K562 (cell line): ENCODE data around the gene ZC3H12C. TPM values are rescaled to one million over a fixed set of nuclear protein-coding genes. Genes with fewer than 3 reads are reported as not detected.

ENCODE experiments used
- ATAC-seq: fragments of 200-7000 bp; cut with Tn5 transposase; 3 replicates; pipeline ENCODE4 v1.9.1; 2020; ENCODE audit warnings: moderate library complexity
- BruUV-seq: library from RNA; stranded (reverse); fragments of 400-500 nt; replicated peaks from 2 replicates; lab custom pipeline; 2021; lab: Mats Ljungman, UMichigan
- CTCF ChIA-PET: fragments of 300-600 bp; formaldehyde crosslinking; extraction: SDS; loops from one replicate; lab custom pipeline; 2021; ENCODE audit warnings: low intra/inter-chr PET ratio; lab: Yijun Ruan, JAX
- POLR2A ChIA-PET: fragments of 300-600, 350-650 bp; sonication (Branson Sonifier 250); formaldehyde crosslinking; extraction: SDS; loops from one replicate; lab custom pipeline; 2021; ENCODE audit warnings: antibody characterized with exemption, inconsistent platforms; lab: Yijun Ruan, JAX
- DNase-seq, 4 experiments: peaks; one replicate each; pipeline versions ENCODE4 v3.0.0 to v3.0.0-alpha.2; 2011 to 2018; ENCODE audit warnings: low spot score in 3 of 4, mixed read lengths in 3 of 4; ENCODE audit errors: extremely low read depth in 1 of 4
- FAIRE-seq: peaks from 2 replicates; lab custom pipeline; 2011; peaks lifted over from hg19 to GRCh38; lab: Jason Lieb, UNC
- H2AFZ ChIP-seq: 2 replicates; pipeline ENCODE4 v1.6.0; 2011; ENCODE audit warnings: low read depth, low read length, control low read depth, inconsistent platforms
- H3K27ac ChIP-seq: fragments of 200-600 bp; 3 replicates; pipeline ENCODE4 v1.8.0; 2011; ENCODE audit warnings: low read depth, mild to moderate bottlenecking, control low read depth, inconsistent platforms, low read length, moderate library complexity, mixed read lengths; ENCODE audit errors: extremely low read depth
- H3K27me3 ChIP-seq, 2 experiments: fragments of 300-600 bp in 1 of 2; 2 replicates in 1 of 2; 3 replicates in 1 of 2; pipeline versions ENCODE4 v1.6.0 to v1.8.0; 2011; ENCODE audit warnings: inconsistent platforms in 2 of 2, low read length in 2 of 2, mild to moderate bottlenecking in 1 of 2, mixed read lengths in 1 of 2, moderate library complexity in 1 of 2; ENCODE audit not compliant: control insufficient read depth in 2 of 2, insufficient read depth in 2 of 2
- H3K36me3 ChIP-seq: fragments of 300-600 bp; 3 replicates; pipeline ENCODE4 v1.8.0; 2011; ENCODE audit warnings: mild to moderate bottlenecking, low read length, inconsistent platforms; ENCODE audit not compliant: control insufficient read depth, insufficient read depth
- H3K4me1 ChIP-seq, 2 experiments: fragments of 200-600 bp in 1 of 2; replicated peaks in 1 of 2; 2 replicates in 1 of 2; 3 replicates in 1 of 2; pipeline versions ENCODE4 v1.5.1 to v1.8.0; 2011; ENCODE audit warnings: inconsistent platforms in 2 of 2, low read length in 2 of 2, mild to moderate bottlenecking in 1 of 2, mixed read lengths in 1 of 2, moderate library complexity in 1 of 2; ENCODE audit not compliant: control insufficient read depth in 2 of 2, insufficient read depth in 2 of 2
- H3K4me2 ChIP-seq: 2 replicates; pipeline ENCODE4 v1.6.1; 2011; ENCODE audit warnings: low read length, control low read depth, inconsistent platforms, mixed read lengths; ENCODE audit not compliant: insufficient read depth
- H3K4me3 ChIP-seq: fragments of 200-600 bp; sonication (generic), shearing (Covaris generic); 2 replicates; pipeline ENCODE4 v1.5.1; 2016; ENCODE audit warnings: control low read depth, inconsistent platforms
- H3K79me2 ChIP-seq: fragments of 200-600 bp; 3 replicates; pipeline ENCODE4 v1.8.0; 2011; ENCODE audit warnings: low read length, inconsistent platforms; ENCODE audit not compliant: control insufficient read depth, insufficient read depth
- H3K9ac ChIP-seq, 2 experiments: 2 replicates each; pipeline versions ENCODE4 v1.6.0 to v1.6.1; 2011; ENCODE audit warnings: low read depth in 2 of 2, low read length in 2 of 2, control low read depth in 1 of 2, inconsistent platforms in 1 of 2, mild to moderate bottlenecking in 1 of 2, mixed read lengths in 1 of 2; ENCODE audit not compliant: insufficient read depth in 1 of 2
- H3K9me1 ChIP-seq: one replicate; pipeline ENCODE4 v1.6.0; 2011; ENCODE audit warnings: inconsistent platforms, mild to moderate bottlenecking, low read length, moderate library complexity; ENCODE audit not compliant: control insufficient read depth, insufficient read depth
- H3K9me3 ChIP-seq: replicated peaks from 2 replicates; pipeline ENCODE4 v1.5.1; 2011; ENCODE audit warnings: low read depth, low read length, inconsistent platforms; ENCODE audit not compliant: control insufficient read depth, insufficient read depth
- H4K20me1 ChIP-seq: replicated peaks from 2 replicates; pipeline ENCODE4 v1.6.1; 2011; ENCODE audit warnings: low read length, inconsistent platforms, mixed read lengths; ENCODE audit not compliant: control insufficient read depth, insufficient read depth
- CAMTA2 ChIP-seq: fragments of 250-450 bp; sonication (Bioruptor Pico); conservative IDR thresholded peaks from 2 replicates; pipeline ENCODE4 v1.5.1; 2022
- CBX5 ChIP-seq: IDR thresholded peaks from 2 replicates; pipeline ENCODE4 v1.6.1; 2014; ENCODE audit warnings: low read depth, borderline replicate concordance
- CTBP1 ChIP-seq: fragments of 450-650 bp; IDR thresholded peaks from 2 replicates; pipeline ENCODE4 v1.6.1; 2016; ENCODE audit warnings: borderline replicate concordance
- FOXP1 ChIP-seq: sonication (generic); formaldehyde crosslinking; IDR thresholded peaks from 2 replicates; pipeline ENCODE4 v1.8.0; 2022; ENCODE audit warnings: mild to moderate bottlenecking, missing genetic modification reagents
- HMGXB4 ChIP-seq: sonication (generic); formaldehyde crosslinking; IDR thresholded peaks from 2 replicates; pipeline ENCODE4 v1.8.1; 2023; ENCODE audit warnings: mild to moderate bottlenecking, missing genetic modification reagents
- HNRNPK ChIP-seq: fragments of 200-400 bp; formaldehyde crosslinking; IDR thresholded peaks from one replicate; pipeline ENCODE4 v1.6.1; 2018; ENCODE audit warnings: mild to moderate bottlenecking, low read depth, low read length; ENCODE audit not compliant: poor library complexity, severe bottlenecking
- KLF13 ChIP-seq: fragments of 450-650 bp; IDR thresholded peaks from 2 replicates; pipeline ENCODE4 v1.6.1; 2016; ENCODE audit warnings: missing genetic modification characterization, low read depth, mild to moderate bottlenecking, missing compliant biosample characterization, moderate library complexity, borderline replicate concordance
- NR1H2 ChIP-seq: sonication (generic); formaldehyde crosslinking; IDR thresholded peaks from 2 replicates; pipeline ENCODE4 v1.4.0; 2020; ENCODE audit warnings: mild to moderate bottlenecking, missing genetic modification reagents
- PCBP1 ChIP-seq: fragments of 200-400 bp; formaldehyde crosslinking; IDR thresholded peaks from 2 replicates; pipeline ENCODE4 v1.6.1; 2018; ENCODE audit warnings: mild to moderate bottlenecking, low read depth, low read length; ENCODE audit not compliant: poor library complexity, severe bottlenecking
- PHTF2 ChIP-seq: fragments of 250-450 bp; sonication (Bioruptor Pico); IDR thresholded peaks from 2 replicates; pipeline ENCODE4 v1.5.0; 2021; ENCODE audit warnings: mild to moderate bottlenecking
- TRIM28 ChIP-seq: fragments of 450-650 bp; IDR thresholded peaks from 2 replicates; pipeline ENCODE4 v1.6.1; 2017
- ZC3H11A ChIP-seq: IDR thresholded peaks from 2 replicates; pipeline ENCODE4 v1.6.1; 2012; ENCODE audit warnings: low read depth, low read length, improper control_type of control experiment
- ZNF124 ChIP-seq: sonication (generic); formaldehyde crosslinking; IDR thresholded peaks from 2 replicates; pipeline ENCODE4 v1.8.1; 2022; ENCODE audit warnings: missing genetic modification reagents
- ZNF280A ChIP-seq: fragments of 450-650 bp; IDR thresholded peaks from 2 replicates; pipeline ENCODE4 v1.6.1; 2018; ENCODE audit warnings: mild to moderate bottlenecking, low read depth; ENCODE audit not compliant: partially characterized antibody
- ZNF316 ChIP-seq: fragments of 450-650 bp; IDR thresholded peaks from 2 replicates; pipeline ENCODE4 v1.6.1; 2016
- ZNF639 ChIP-seq, 2 experiments: fragments of 200-800 bp in 1 of 2; sonication (Bioruptor generic) in 1 of 2; sonication (generic) in 1 of 2; formaldehyde crosslinking in 1 of 2; IDR thresholded peaks in 1 of 2; conservative IDR thresholded peaks in 1 of 2; 2 replicates each; pipeline versions ENCODE4 v1.5.0 to v1.6.1; 2016 to 2020; ENCODE audit warnings: missing compliant biosample characterization in 1 of 2, missing genetic modification characterization in 1 of 2, missing genetic modification reagents in 1 of 2
- ZNF764 ChIP-seq: fragments of 250-450 bp; sonication (Bioruptor Pico); IDR thresholded peaks from 2 replicates; pipeline ENCODE4 v1.4.0; 2020; ENCODE audit warnings: low read depth, mild to moderate bottlenecking, moderate library complexity
- WGBS: fragments of 100-300 bp; shearing (Covaris generic); methylation state at CpG from one replicate; pipeline ENCODE4 v1.1.6; 2016; ENCODE audit warnings: low coverage, mixed read lengths; ENCODE audit not compliant: insufficient coverage; ENCODE audit errors: missing lambda C conversion rate; 5-methylcytosine and 5-hydroxymethylcytosine counted together
- in situ Hi-C: fragments of 300-500 bp; cut with MboI; formaldehyde crosslinking; loops from 4 replicates; pipeline ENCODE4 v1.15.0; 2018; ENCODE audit warnings: inconsistent platforms, mixed read lengths
- intact Hi-C: fragments of 100-400 bp; cut with micrococcal nuclease; formaldehyde crosslinking; loops from 2 replicates; pipeline ENCODE4 v1.14.2; 2022
- polyA plus RNA-seq, 8 experiments: library from polyadenylated mRNA; depleted of rRNA in 4 of 8; stranded (reverse) in 5 of 8; unstranded in 3 of 8; fragments of >200 nt; fragmentation: Nextera tagmentation in 2 of 8; fragmentation: Illumina TruSeq in 1 of 8; extraction: Ambion mirVana in 2 of 8; extraction: Trizol in 1 of 8; gene quantifications; 2 replicates each; pipeline versions ENCODE4 v1.2.1 to v1.2.3, GENCODE V29; 2011 to 2014; ENCODE audit warnings: inconsistent platforms in 1 of 8, missing spikeins in 1 of 8
- total RNA-seq, 7 experiments: library from RNA; depleted of rRNA in 6 of 7; stranded (reverse); fragments of >200 nt in 6 of 7; fragmentation: Illumina TruSeq in 2 of 7; extraction: Trizol in 2 of 7; gene quantifications; 2 replicates each; pipeline versions ENCODE4 v1.2.1 to v1.2.3, GENCODE V29; 2011 to 2021; ENCODE audit warnings: low replicate concordance in 1 of 7

ZC3H12C gene
- total and polyA plus RNA-seq, 9 of the 15 experiments (the other 6 are each of a cell fraction or from before 2014, with no cell fraction given): 0.56 to 5.9 (median 3.3) TPM

- peak; percentile 52 for TF ChIP-seq ZNF280A
- TF ChIP-seq CBX5: peak; percentile 75; the same call in 1 of the 2 replicates
- TF ChIP-seq CAMTA2: no peak
- no peak for TF ChIP-seq ZC3H11A
- TF ChIP-seq TRIM28: peak; percentile 87; the same call in 1 of the 2 replicates
Measured at GRCh38 chr11:110053848-110054414, 39.3 kb upstream of the ZC3H12C start (continued).

- Histone ChIP-seq H4K20me1 (no peaks in the 10 kb centered on the region), H3K4me3 (no peak overlapping the region), H3K4me2 (no peak overlapping the region), H3K36me3 (no peaks in the 10 kb centered on the region), H3K27ac (no peak overlapping the region), H3K27me3 (no peaks in the 10 kb centered on the region), H3K9me3 (no peaks in the 10 kb centered on the region; the same call in none of the 2 replicates), H3K9ac (no peak overlapping the region), H3K79me2 (no peaks in the 10 kb centered on the region), H3K4me1 (no peaks in the 10 kb centered on the region), H3K9me1 (no peaks in the 10 kb centered on the region), H2AFZ (no peak overlapping the region)
- ChIA-PET CTCF (no interaction called here), POLR2A (no interaction called here)
- TF ChIP-seq PCBP1: no peak
- TF ChIP-seq FOXP1 (CRISPR knock-in tag): no peak
- TF ChIP-seq HNRNPK: no peak
- TF ChIP-seq ZNF316: no peak
- no peak for TF ChIP-seq KLF13 (tag)
- no peak for TF ChIP-seq PHTF2 (CRISPR knock-in tag)
- TF ChIP-seq CTBP1: no peak
- no peak for TF ChIP-seq ZNF764 (CRISPR knock-in tag)
- TF ChIP-seq ZNF639 (CRISPR knock-in tag; conservative IDR thresholded peaks at IDR 0.05 in 1 of 2, IDR thresholded peaks at IDR 0.05 in 1 of 2): no peak
- TF ChIP-seq ZNF124 (CRISPR knock-in tag): no peak
- TF ChIP-seq NR1H2 (CRISPR knock-in tag): no peak
- no peak for TF ChIP-seq HMGXB4 (CRISPR knock-in tag)
- BruUV-seq: no TSS peak
- no peak for FAIRE-seq
- intact Hi-C loops: no loop called here
- WGBS: 28% methylated on average over 2 of the region's 2 CpGs
- in situ Hi-C loops: no loop called here
- no peak for ATAC-seq
- no peak for DNase-seq
Measured at GRCh38 chr11:110056956-110057355, 36.2 kb upstream of the ZC3H12C start.
